GM23338 (cell line): ENCODE data around the gene GRAMD4. TPM values are rescaled to one million over a fixed set of nuclear protein-coding genes. Genes with fewer than 3 reads are reported as not detected.

Experiments
- ATAC-seq: fragments of 200-7000 bp; cut with Tn5 transposase; 3 replicates; pipeline ENCODE4 v1.9.1; 2020
- DNase-seq: peaks from one replicate; pipeline ENCODE4 v3.0.0-alpha.2; 2015; ENCODE audit warnings: low spot score
- H2AFZ ChIP-seq: fragments of 200-600 bp; sonication (generic); 2 replicates; pipeline ENCODE4 v1.8.0; 2016; ENCODE audit warnings: antibody characterized with exemption, mild to moderate bottlenecking, moderate library complexity
- H3F3A ChIP-seq: fragments of 200-600 bp; sonication (generic); replicated peaks from 2 replicates; pipeline ENCODE4 v1.8.0; 2017; ENCODE audit warnings: antibody characterized with exemption, mixed run types, low read depth
- H3K27ac ChIP-seq: fragments of 200-600 bp; sonication (generic); 2 replicates; pipeline ENCODE4 v1.6.1; 2016; ENCODE audit warnings: low read depth
- H3K27me3 ChIP-seq: fragments of 200-600 bp; sonication (generic); 2 replicates; pipeline ENCODE4 v1.8.0; 2016; ENCODE audit warnings: mild to moderate bottlenecking, mixed run types, moderate library complexity; ENCODE audit not compliant: insufficient read depth
- H3K36me3 ChIP-seq: fragments of 200-600 bp; sonication (generic); 2 replicates; pipeline ENCODE4 v1.8.0; 2016; ENCODE audit warnings: mild to moderate bottlenecking; ENCODE audit not compliant: insufficient read depth
- H3K4me1 ChIP-seq: fragments of 200-600 bp; sonication (generic); 2 replicates; pipeline ENCODE4 v1.8.0; 2016; ENCODE audit warnings: mild to moderate bottlenecking, moderate library complexity; ENCODE audit not compliant: insufficient read depth
- H3K4me2 ChIP-seq: fragments of 200-600 bp; sonication (generic); 2 replicates; pipeline ENCODE4 v1.7.1; 2017; ENCODE audit warnings: mixed run types
- H3K4me3 ChIP-seq: fragments of 200-600 bp; sonication (generic); 2 replicates; pipeline ENCODE4 v1.6.1; 2016; ENCODE audit warnings: mixed run types
- H3K79me2 ChIP-seq: fragments of 200-600 bp; sonication (generic); replicated peaks from 2 replicates; pipeline ENCODE4 v1.8.0; 2017; ENCODE audit warnings: mild to moderate bottlenecking; ENCODE audit not compliant: insufficient read depth
- H3K9me2 ChIP-seq: fragments of 200-600 bp; sonication (generic); 2 replicates; pipeline ENCODE4 v1.8.0; 2017; ENCODE audit not compliant: insufficient read depth
- H4K20me1 ChIP-seq: fragments of 200-600 bp; sonication (generic); replicated peaks from 2 replicates; pipeline ENCODE4 v1.8.0; 2017; ENCODE audit warnings: mild to moderate bottlenecking; ENCODE audit not compliant: insufficient read depth
- H3K27ac Mint-ChIP-seq: 2 replicates; pipeline ENCODE4 v1.8.0; 2020; ENCODE audit warnings: inconsistent platforms, mild to moderate bottlenecking, moderate library complexity, mixed read lengths
- H3K27me3 Mint-ChIP-seq: 3 replicates; pipeline ENCODE4 v1.8.0; 2022; ENCODE audit warnings: low read depth, mild to moderate bottlenecking, moderate library complexity, mixed read lengths, inconsistent platforms; ENCODE audit not compliant: insufficient read depth, poor library complexity
- H3K36me3 Mint-ChIP-seq: 3 replicates; pipeline ENCODE4 v1.8.0; 2021; ENCODE audit warnings: low read depth, mild to moderate bottlenecking, inconsistent platforms, moderate library complexity, mixed read lengths
- H3K4me1 Mint-ChIP-seq: 3 replicates; pipeline ENCODE4 v1.8.0; 2020; ENCODE audit warnings: mild to moderate bottlenecking, inconsistent platforms, mixed read lengths
- H3K4me3 Mint-ChIP-seq: 3 replicates; pipeline ENCODE4 v1.8.0; 2021; ENCODE audit warnings: moderate library complexity, mild to moderate bottlenecking, inconsistent platforms, mixed read lengths
- H3K9me3 Mint-ChIP-seq: 3 replicates; pipeline ENCODE4 v1.8.0; 2020; ENCODE audit warnings: moderate library complexity, mild to moderate bottlenecking, inconsistent platforms, mixed read lengths
- CREB1 ChIP-seq: fragments of 250-450 bp; sonication (Bioruptor Pico); IDR thresholded peaks from 2 replicates; pipeline ENCODE4 v1.5.0; 2020; ENCODE audit warnings: low read depth, mild to moderate bottlenecking, moderate library complexity
- JUNB ChIP-seq: IDR thresholded peaks from one replicate; pipeline ENCODE4 v1.6.1; 2016; ENCODE audit warnings: antibody characterized with exemption; ENCODE audit not compliant: unreplicated experiment
- ZNF114 ChIP-seq: fragments of 250-450 bp; sonication (Bioruptor Pico); IDR thresholded peaks from 2 replicates; pipeline ENCODE4 v1.5.0; 2020; ENCODE audit warnings: mild to moderate bottlenecking, moderate library complexity
- ZNF462 ChIP-seq: fragments of 250-450 bp; sonication (Bioruptor Pico); IDR thresholded peaks from 2 replicates; pipeline ENCODE4 v1.5.0; 2020; ENCODE audit warnings: mild to moderate bottlenecking, moderate library complexity
- polyA plus RNA-seq: library from polyadenylated mRNA; unstranded; fragments of >200 nt; fragmentation: Nextera tagmentation; extraction: Ambion mirVana; gene quantifications from 2 replicates; pipeline ENCODE4 v1.2.1, GENCODE V29; 2016
- total RNA-seq: library from RNA; depleted of rRNA; stranded (reverse); fragments of >200 nt; shearing (Covaris generic); gene quantifications from 2 replicates; pipeline ENCODE4 v1.2.3, GENCODE V29; 2014
- TF ChIP-seq, protein P1 (sequence below): IDR thresholded peaks from 2 replicates; pipeline ENCODE4 v1.6.1; 2016; ENCODE audit warnings: antibody characterized with exemption

GRAMD4 gene
- total and polyA plus RNA-seq, 2 experiments from 2014 or later, result 2.7 to 81.8 TPM

GRCh38 chr22:46727813-46728364 lies 107.7 kb downstream of the GRAMD4 start:
- Mint-ChIP-seq H3K36me3 (peaks cover 3% of the 10 kb centered on the region; the same call in 1 of the 3 replicates), H3K9me3 (no peaks in the 10 kb centered on the region), H3K27ac (no peak overlapping the region), H3K4me3 (no peak overlapping the region), H3K4me1 (peaks cover 30% of the 10 kb centered on the region), H3K27me3 (peaks cover 12% of the 10 kb centered on the region)
- H3K27ac ChIP-seq, result no peak overlapping the region
- peaks cover 9% of the 10 kb centered on the region for H4K20me1 ChIP-seq
- H3F3A ChIP-seq, result no peaks in the 10 kb centered on the region
- peaks cover 42% of the 10 kb centered on the region for H3K79me2 ChIP-seq
- H3K9me2 ChIP-seq, result no peaks in the 10 kb centered on the region
- H3K4me3 ChIP-seq, result no peak overlapping the region
- no peaks in the 10 kb centered on the region for H3K27me3 ChIP-seq
- DNase-seq, result no peak
- H2AFZ ChIP-seq, result no peak overlapping the region
- H3K4me2 ChIP-seq, result no peak overlapping the region
- ATAC-seq, result no peak
- TF ChIP-seq, protein P1, sequence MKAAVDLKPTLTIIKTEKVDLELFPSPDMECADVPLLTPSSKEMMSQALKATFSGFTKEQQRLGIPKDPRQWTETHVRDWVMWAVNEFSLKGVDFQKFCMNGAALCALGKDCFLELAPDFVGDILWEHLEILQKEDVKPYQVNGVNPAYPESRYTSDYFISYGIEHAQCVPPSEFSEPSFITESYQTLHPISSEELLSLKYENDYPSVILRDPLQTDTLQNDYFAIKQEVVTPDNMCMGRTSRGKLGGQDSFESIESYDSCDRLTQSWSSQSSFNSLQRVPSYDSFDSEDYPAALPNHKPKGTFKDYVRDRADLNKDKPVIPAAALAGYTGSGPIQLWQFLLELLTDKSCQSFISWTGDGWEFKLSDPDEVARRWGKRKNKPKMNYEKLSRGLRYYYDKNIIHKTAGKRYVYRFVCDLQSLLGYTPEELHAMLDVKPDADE, result no peak
- no peak for TF ChIP-seq ZNF114
- TF ChIP-seq ZNF462 (CRISPR knock-in tag), result no peak
- no peak for TF ChIP-seq CREB1 (CRISPR knock-in tag)
- no peak for TF ChIP-seq JUNB
- no peaks in the 10 kb centered on the region; the same call in 1 of the 2 replicates for H3K4me1 ChIP-seq
- H3K36me3 ChIP-seq, result no peaks in the 10 kb centered on the region
